ENCODE measurements around the gene TBC1D21. TPM values are rescaled to one million over a fixed set of nuclear protein-coding genes. Genes with fewer than 3 reads are reported as not detected.

Gene TBC1D21
- total and polyA plus RNA-seq, 8 donors = not detected

DNA sequence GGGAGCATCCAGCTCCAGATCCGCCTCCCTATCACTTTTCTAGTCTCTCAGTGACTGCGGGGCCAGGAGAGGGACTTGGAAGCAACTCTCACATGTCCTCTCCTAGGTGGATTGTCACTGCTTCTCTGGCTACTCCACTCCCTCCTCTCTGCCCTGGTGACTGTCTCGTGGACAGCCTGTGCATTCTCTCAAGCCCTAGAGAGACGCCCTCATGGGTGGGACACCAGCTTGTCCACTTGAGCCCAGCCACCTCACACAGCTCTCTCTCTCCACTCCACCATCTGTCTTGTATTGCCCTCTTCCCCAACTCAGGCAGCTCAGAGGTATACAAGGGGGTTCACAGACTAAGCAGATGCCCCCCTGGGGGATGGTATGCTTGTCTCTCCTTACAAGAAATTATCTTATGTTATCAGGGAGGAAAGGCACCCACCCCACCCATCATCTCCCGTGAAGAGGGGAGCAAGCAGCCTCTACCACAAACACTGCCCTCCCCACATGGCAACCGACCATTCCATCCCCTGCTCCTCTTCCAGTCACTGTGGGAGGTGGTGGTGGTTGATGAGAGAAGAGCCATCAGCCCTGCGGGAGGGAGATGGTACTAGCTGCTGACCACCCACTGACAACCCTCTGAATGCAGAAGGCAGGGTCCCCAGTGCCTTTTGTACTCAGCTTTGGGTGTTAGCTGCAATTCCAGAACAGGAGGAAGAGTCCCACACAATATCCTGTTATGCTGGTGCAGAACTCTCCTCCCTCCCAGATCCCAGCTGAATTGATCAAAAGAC, 37.3 kb downstream of the TBC1D21 start:
- no peak for TF ChIP-seq POLR2AphosphoS5 (IDR thresholded peaks at IDR 0.05)
- TF ChIP-seq, protein P1, sequence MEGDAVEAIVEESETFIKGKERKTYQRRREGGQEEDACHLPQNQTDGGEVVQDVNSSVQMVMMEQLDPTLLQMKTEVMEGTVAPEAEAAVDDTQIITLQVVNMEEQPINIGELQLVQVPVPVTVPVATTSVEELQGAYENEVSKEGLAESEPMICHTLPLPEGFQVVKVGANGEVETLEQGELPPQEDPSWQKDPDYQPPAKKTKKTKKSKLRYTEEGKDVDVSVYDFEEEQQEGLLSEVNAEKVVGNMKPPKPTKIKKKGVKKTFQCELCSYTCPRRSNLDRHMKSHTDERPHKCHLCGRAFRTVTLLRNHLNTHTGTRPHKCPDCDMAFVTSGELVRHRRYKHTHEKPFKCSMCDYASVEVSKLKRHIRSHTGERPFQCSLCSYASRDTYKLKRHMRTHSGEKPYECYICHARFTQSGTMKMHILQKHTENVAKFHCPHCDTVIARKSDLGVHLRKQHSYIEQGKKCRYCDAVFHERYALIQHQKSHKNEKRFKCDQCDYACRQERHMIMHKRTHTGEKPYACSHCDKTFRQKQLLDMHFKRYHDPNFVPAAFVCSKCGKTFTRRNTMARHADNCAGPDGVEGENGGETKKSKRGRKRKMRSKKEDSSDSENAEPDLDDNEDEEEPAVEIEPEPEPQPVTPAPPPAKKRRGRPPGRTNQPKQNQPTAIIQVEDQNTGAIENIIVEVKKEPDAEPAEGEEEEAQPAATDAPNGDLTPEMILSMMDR (IDR thresholded peaks at IDR 0.05) = no peak
- TF ChIP-seq POLR2A (IDR thresholded peaks at IDR 0.05) = no peak
- Histone ChIP-seq H3K9me3 (no peaks in the 10 kb centered on the region), H3K4me1 (peaks cover 0 to 16% (median 2%) of the 10 kb centered on the region in 4 donors), H3K4me3 (no peak overlapping the region), H3K27me3 (no peaks in the 10 kb centered on the region), H3K36me3 (no peaks in the 10 kb centered on the region), H3K27ac (no peak overlapping the region)
- no peak for DNase-seq
- WGBS, 5 donors = 79 to 85% (median 80%) methylated on average over 7 of the region's 7 CpGs
- intact Hi-C loops (cut with DNase I; ENCODE audit: low total_unique reads) = no loop called here

DNA sequence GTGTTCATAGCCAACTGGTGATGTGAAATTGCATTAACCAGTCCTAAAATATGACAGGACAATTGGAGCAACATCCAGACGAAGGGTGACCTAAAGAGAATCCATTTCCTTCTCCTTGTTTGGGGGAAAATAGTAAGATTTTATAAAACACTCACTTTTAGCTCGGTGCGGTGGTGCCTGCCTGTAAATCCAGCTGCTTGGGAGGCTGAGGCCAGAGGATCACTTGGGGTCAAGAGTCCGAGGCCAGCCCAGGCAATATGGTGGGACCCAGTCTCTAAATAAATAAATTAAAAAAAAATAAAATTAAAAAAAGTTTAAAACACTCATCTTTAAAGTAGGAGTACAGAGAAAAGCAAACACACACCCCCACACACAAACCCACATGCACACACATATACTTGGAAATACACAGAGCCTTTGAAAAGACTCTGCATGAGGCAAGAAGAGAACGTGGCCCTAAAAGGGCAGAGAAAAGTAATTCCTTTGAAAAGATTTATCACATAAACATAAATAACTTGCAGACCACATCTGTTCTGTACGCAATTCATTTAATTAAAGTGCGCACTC, 38.7 kb downstream of the TBC1D21 start:
- H3K27ac ChIP-seq = no peak overlapping the region
- no peak overlapping the region for H3K4me3 ChIP-seq
- 78 to 84% (median 79%) methylated on average over 7 of the region's 7 CpGs for WGBS, 5 donors
- H3K36me3 ChIP-seq = no peaks in the 10 kb centered on the region
- intact Hi-C loops (cut with DNase I; ENCODE audit: low total_unique reads) = no loop called here
- H3K4me1 ChIP-seq = peaks cover 0 to 16% (median 2%) of the 10 kb centered on the region in 4 donors
- H3K27me3 ChIP-seq = no peaks in the 10 kb centered on the region
- no peak for DNase-seq
- TF ChIP-seq, protein P1 (IDR thresholded peaks at IDR 0.05) = no peak
- no peak for TF ChIP-seq POLR2AphosphoS5 (IDR thresholded peaks at IDR 0.05)
- TF ChIP-seq EP300 (IDR thresholded peaks at IDR 0.05) = no peak
- TF ChIP-seq POLR2A (IDR thresholded peaks at IDR 0.05) = no peak
- H3K9me3 ChIP-seq = no peaks in the 10 kb centered on the region

DNA sequence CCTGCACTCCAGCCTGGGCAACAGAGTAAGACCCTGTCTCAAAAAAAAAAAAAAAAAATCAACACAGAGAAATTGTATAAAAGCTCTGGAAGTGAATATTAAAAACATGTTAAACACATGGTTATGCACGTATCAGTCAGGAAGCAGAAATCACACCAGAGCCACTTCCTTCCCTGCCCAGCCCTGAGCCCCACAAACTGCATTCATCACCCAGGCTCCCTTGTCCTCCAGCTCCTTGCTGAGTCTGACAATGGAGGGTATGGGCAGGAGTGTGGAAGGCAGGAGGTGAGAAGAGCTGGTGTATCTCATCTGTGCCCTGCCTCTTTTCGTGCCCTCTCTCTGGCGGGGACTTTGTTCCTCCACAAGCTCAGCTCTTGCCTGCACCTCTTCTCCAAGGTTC, 40.8 kb downstream of the TBC1D21 start:
- H3K4me3 ChIP-seq = no peak overlapping the region
- no peaks in the 10 kb centered on the region for H3K36me3 ChIP-seq
- no peak overlapping the region for H3K27ac ChIP-seq
- no peak for DNase-seq
- peaks cover 0 to 9% (median 0%) of the 10 kb centered on the region in 4 donors for H3K4me1 ChIP-seq
- intact Hi-C loops (cut with DNase I; ENCODE audit: low total_unique reads) = no loop called here
- H3K27me3 ChIP-seq = no peaks in the 10 kb centered on the region
- WGBS, 5 donors = 65 to 84% (median 73%) methylated on average over 3 of the region's 3 CpGs
- TF ChIP-seq POLR2A (IDR thresholded peaks at IDR 0.05) (no peak), POLR2AphosphoS5 (IDR thresholded peaks at IDR 0.05) (no peak), EP300 (IDR thresholded peaks at IDR 0.05) (no peak)
- TF ChIP-seq, protein P1 (IDR thresholded peaks at IDR 0.05) = no peak
- no peaks in the 10 kb centered on the region for H3K9me3 ChIP-seq

DNA sequence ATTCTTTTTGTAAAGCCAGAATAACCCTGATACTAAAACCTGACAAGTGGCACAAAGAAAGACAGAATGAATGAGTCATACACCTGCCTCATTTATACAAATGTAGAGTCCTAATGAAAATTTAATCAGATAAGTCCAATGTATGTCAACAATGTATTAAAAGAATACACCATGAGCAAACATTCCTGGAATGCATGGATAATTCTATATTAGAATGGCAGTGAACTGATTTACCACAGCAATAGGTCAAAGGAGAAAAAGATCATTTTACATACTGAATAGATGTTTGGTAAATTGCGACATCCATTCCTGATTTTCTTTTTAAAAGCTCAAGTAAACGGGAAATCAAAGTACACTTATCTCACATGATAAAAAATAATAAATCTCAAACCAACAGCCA, 41.7 kb downstream of the TBC1D21 start:
- TF ChIP-seq EP300 (IDR thresholded peaks at IDR 0.05) (no peak), POLR2AphosphoS5 (IDR thresholded peaks at IDR 0.05) (no peak), POLR2A (IDR thresholded peaks at IDR 0.05) (no peak)
- TF ChIP-seq, protein P1 (IDR thresholded peaks at IDR 0.05) = no peak
- Histone ChIP-seq H3K4me1 (peaks cover 0 to 9% (median 0%) of the 10 kb centered on the region in 4 donors), H3K9me3 (no peaks in the 10 kb centered on the region), H3K36me3 (no peaks in the 10 kb centered on the region), H3K4me3 (no peak overlapping the region), H3K27ac (no peak overlapping the region), H3K27me3 (no peaks in the 10 kb centered on the region)
- 31 to 53% (median 47%) methylated on average over 2 of the region's 2 CpGs for WGBS, 5 donors
- intact Hi-C loops (cut with DNase I; ENCODE audit: low total_unique reads) = no loop called here
- DNase-seq = no peak
